ENCODE data around the gene RIPPLY2.
"Not testable (repeated sequence)": the region's sequence is repeated elsewhere in the genome, so short reads cannot be mapped to it uniquely, and the experiment has no call there.

The RIPPLY2 gene, protein sequence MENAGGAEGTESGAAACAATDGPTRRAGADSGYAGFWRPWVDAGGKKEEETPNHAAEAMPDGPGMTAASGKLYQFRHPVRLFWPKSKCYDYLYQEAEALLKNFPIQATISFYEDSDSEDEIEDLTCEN

GRCh38 chr6:83853178-83854000 is at the start of gene RIPPLY2:
Gene RIPPLY2, plus strand, starts transcription at chr6:83853360. Its CDS starts 57 bp downstream, at chr6:83853417.
- peak within 1 kb of the TSS; percentile 75 for H3K4me3 ChIP-seq (ENCODE audit: low read length)
- peak within 1 kb of the TSS; percentile 31 for H3K9ac ChIP-seq (ENCODE audit: low read length)
- H3K9me3 ChIP-seq (ENCODE audit: control insufficient read depth, low read depth, low read length), result no peaks in the 10 kb centered on the region
- peaks cover 45% of the 10 kb centered on the region for H3K27me3 ChIP-seq (ENCODE audit: control insufficient read depth, insufficient read depth, low read length)
- H3K27ac ChIP-seq (ENCODE audit: low read length), result no peak within 1 kb of the TSS
- H3K4me1 ChIP-seq (ENCODE audit: control insufficient read depth, low read depth, low read length), result peaks cover 6% of the 10 kb centered on the region
- H3K36me3 ChIP-seq (ENCODE audit: control insufficient read depth, low read depth, low read length), result no peaks in the 10 kb centered on the region

GRCh38 chr6:83803492-83803891 is 49.7 kb upstream of the RIPPLY2 start:
- not testable (repeated sequence) for H3K9ac ChIP-seq (ENCODE audit: low read length); H3K27ac ChIP-seq (ENCODE audit: low read length); H3K36me3 ChIP-seq (ENCODE audit: control insufficient read depth, low read depth, low read length); H3K4me1 ChIP-seq (ENCODE audit: control insufficient read depth, low read depth, low read length); H3K4me3 ChIP-seq (ENCODE audit: low read length); H3K9me3 ChIP-seq (ENCODE audit: control insufficient read depth, low read depth, low read length); H3K27me3 ChIP-seq (ENCODE audit: control insufficient read depth, insufficient read depth, low read length)

- H3K4me1 ChIP-seq (ENCODE audit: control insufficient read depth, low read depth, low read length), result no peaks in the 10 kb centered on the region
- H3K9ac ChIP-seq (ENCODE audit: low read length), result no peak overlapping the region
- no peak overlapping the region for H3K27ac ChIP-seq (ENCODE audit: low read length)
- no peak overlapping the region for H3K4me3 ChIP-seq (ENCODE audit: low read length)
- no peaks in the 10 kb centered on the region for H3K36me3 ChIP-seq (ENCODE audit: control insufficient read depth, low read depth, low read length)
- no peaks in the 10 kb centered on the region for H3K27me3 ChIP-seq (ENCODE audit: control insufficient read depth, insufficient read depth, low read length)
- no peaks in the 10 kb centered on the region for H3K9me3 ChIP-seq (ENCODE audit: control insufficient read depth, low read depth, low read length)
These were observed 48.3 kb upstream of the RIPPLY2 start for GRCh38 chr6:83804886-83805285.

GRCh38 chr6:83808005-83808404 is 45.2 kb upstream of the RIPPLY2 start:
- no peak overlapping the region for H3K9ac ChIP-seq (ENCODE audit: low read length)
- no peaks in the 10 kb centered on the region for H3K36me3 ChIP-seq (ENCODE audit: control insufficient read depth, low read depth, low read length)
- no peak overlapping the region for H3K4me3 ChIP-seq (ENCODE audit: low read length)
- no peak overlapping the region for H3K27ac ChIP-seq (ENCODE audit: low read length)
- H3K4me1 ChIP-seq (ENCODE audit: control insufficient read depth, low read depth, low read length), result no peaks in the 10 kb centered on the region
- no peaks in the 10 kb centered on the region for H3K9me3 ChIP-seq (ENCODE audit: control insufficient read depth, low read depth, low read length)
- no peaks in the 10 kb centered on the region for H3K27me3 ChIP-seq (ENCODE audit: control insufficient read depth, insufficient read depth, low read length)

- Histone ChIP-seq H3K36me3 (ENCODE audit: control insufficient read depth, low read depth, low read length) (no peaks in the 10 kb centered on the region), H3K9me3 (ENCODE audit: control insufficient read depth, low read depth, low read length) (no peaks in the 10 kb centered on the region), H3K9ac (ENCODE audit: low read length) (no peak overlapping the region), H3K27me3 (ENCODE audit: control insufficient read depth, insufficient read depth, low read length) (no peaks in the 10 kb centered on the region), H3K27ac (ENCODE audit: low read length) (no peak overlapping the region), H3K4me3 (ENCODE audit: low read length) (no peak overlapping the region), H3K4me1 (ENCODE audit: control insufficient read depth, low read depth, low read length) (no peaks in the 10 kb centered on the region)
These were observed 44.2 kb upstream of the RIPPLY2 start for GRCh38 chr6:83808926-83809325.

DNA sequence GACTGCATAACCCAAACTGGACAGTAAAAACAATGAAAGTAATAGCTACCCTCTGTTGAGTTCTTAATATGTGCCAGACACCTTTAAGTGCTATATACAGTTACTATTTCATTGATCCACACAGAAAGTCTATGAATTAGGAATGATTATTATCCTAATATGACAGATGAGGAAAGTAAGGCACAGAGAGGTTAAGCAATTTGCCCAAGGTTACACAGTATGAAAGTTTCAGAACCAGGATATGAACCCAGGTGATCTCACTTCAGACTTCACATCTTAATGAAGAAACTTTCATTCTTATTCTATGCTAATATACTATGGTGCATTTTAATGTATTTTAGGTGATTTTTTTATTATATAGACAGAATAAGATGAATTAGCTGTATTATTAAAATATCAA is 40.6 kb upstream of the RIPPLY2 start:
- no peak overlapping the region for H3K4me3 ChIP-seq (ENCODE audit: low read length)
- H3K9ac ChIP-seq (ENCODE audit: low read length), result no peak overlapping the region
- no peaks in the 10 kb centered on the region for H3K27me3 ChIP-seq (ENCODE audit: control insufficient read depth, insufficient read depth, low read length)
- no peaks in the 10 kb centered on the region for H3K36me3 ChIP-seq (ENCODE audit: control insufficient read depth, low read depth, low read length)
- H3K9me3 ChIP-seq (ENCODE audit: control insufficient read depth, low read depth, low read length), result no peaks in the 10 kb centered on the region
- H3K4me1 ChIP-seq (ENCODE audit: control insufficient read depth, low read depth, low read length), result no peaks in the 10 kb centered on the region
- H3K27ac ChIP-seq (ENCODE audit: low read length), result no peak overlapping the region

DNA sequence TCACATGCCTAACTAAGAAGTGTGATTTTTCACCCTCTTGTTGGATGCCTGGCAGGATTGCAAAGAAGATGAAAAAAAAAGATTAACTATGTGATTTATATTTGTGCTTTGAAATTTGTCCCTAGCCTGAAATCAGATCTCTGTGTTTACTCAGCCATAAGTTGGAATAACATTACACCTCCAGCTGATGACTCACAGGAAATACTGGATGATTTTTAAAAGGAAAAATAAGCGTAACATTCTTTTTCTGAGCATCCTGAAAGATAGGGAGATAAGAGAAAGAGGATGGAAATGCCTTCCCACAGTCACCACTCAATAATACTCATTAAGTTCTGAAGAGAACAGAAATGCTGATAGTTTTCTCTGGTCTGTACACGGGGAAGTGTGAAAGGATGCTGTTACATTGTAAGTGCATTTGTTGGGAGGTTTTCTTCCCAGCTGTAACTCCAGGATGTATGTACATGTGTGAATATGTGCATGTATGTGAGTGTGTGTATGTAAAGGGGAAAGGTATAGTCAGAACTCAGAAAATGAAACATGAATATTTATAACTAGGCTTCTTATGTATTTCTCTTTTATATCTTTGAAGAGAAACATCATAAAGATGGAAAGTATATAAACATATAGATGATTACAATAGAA is 37.4 kb upstream of the RIPPLY2 start:
- no peaks in the 10 kb centered on the region for H3K36me3 ChIP-seq (ENCODE audit: control insufficient read depth, low read depth, low read length)
- no peak overlapping the region for H3K27ac ChIP-seq (ENCODE audit: low read length)
- H3K4me3 ChIP-seq (ENCODE audit: low read length), result no peak overlapping the region
- no peak overlapping the region for H3K9ac ChIP-seq (ENCODE audit: low read length)
- no peaks in the 10 kb centered on the region for H3K27me3 ChIP-seq (ENCODE audit: control insufficient read depth, insufficient read depth, low read length)
- no peaks in the 10 kb centered on the region for H3K4me1 ChIP-seq (ENCODE audit: control insufficient read depth, low read depth, low read length)
- no peaks in the 10 kb centered on the region for H3K9me3 ChIP-seq (ENCODE audit: control insufficient read depth, low read depth, low read length)

DNA sequence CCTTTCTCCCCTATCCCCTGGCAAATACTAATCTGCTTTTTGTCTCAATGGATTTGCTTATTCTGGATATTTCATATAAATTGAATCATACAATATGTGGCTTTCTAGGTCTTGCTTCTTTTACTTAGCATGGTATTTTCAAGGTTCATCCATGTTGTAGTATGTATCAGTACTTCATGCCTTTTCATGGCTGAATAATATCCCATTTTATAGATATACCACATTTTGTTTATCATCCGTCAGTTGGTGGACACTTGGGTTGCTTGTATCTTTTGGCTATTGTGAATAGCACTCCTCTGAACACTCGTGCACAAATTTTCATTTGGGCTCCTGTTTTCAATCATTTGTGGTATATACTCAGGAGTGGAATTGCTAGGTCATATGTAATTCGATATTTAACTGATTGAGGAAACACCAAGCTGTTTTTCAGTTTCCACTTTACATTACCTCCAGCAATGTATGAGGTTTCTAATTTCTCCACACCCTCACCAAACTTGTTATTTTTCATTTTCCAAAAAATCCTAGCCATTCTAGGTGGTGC is 30.5 kb upstream of the RIPPLY2 start:
- peaks cover 4% of the 10 kb centered on the region for H3K4me1 ChIP-seq (ENCODE audit: control insufficient read depth, low read depth, low read length)
- no peak overlapping the region for H3K27ac ChIP-seq (ENCODE audit: low read length)
- H3K4me3 ChIP-seq (ENCODE audit: low read length), result no peak overlapping the region
- H3K27me3 ChIP-seq (ENCODE audit: control insufficient read depth, insufficient read depth, low read length), result no peaks in the 10 kb centered on the region
- H3K36me3 ChIP-seq (ENCODE audit: control insufficient read depth, low read depth, low read length), result no peaks in the 10 kb centered on the region
- H3K9me3 ChIP-seq (ENCODE audit: control insufficient read depth, low read depth, low read length), result no peaks in the 10 kb centered on the region
- no peak overlapping the region for H3K9ac ChIP-seq (ENCODE audit: low read length)

DNA sequence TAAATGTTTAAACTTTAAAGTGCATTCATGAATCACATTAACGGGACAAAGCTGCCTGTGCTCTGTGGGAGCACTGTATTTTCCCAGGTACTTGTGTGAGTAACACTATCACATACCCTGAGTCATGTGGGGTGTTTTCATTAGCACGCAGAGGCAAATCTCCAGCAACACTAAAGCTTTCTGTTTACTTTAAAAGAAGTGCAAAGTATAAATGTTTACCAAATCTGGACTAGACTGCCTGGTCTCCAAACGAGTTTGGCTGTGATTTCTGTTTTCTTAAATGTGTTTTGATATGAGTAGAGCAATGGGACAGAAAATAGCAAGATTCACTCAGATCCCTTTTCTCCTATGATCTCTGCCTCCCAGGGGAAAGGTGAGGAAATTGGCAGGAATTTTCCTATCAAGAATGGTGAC is 28.8 kb upstream of the RIPPLY2 start:
- H3K4me1 ChIP-seq (ENCODE audit: control insufficient read depth, low read depth, low read length), result peaks cover 4% of the 10 kb centered on the region
- H3K9me3 ChIP-seq (ENCODE audit: control insufficient read depth, low read depth, low read length), result no peaks in the 10 kb centered on the region
- H3K27me3 ChIP-seq (ENCODE audit: control insufficient read depth, insufficient read depth, low read length), result no peaks in the 10 kb centered on the region
- H3K4me3 ChIP-seq (ENCODE audit: low read length), result no peak overlapping the region
- no peaks in the 10 kb centered on the region for H3K36me3 ChIP-seq (ENCODE audit: control insufficient read depth, low read depth, low read length)
- no peak overlapping the region for H3K27ac ChIP-seq (ENCODE audit: low read length)
- H3K9ac ChIP-seq (ENCODE audit: low read length), result no peak overlapping the region

DNA sequence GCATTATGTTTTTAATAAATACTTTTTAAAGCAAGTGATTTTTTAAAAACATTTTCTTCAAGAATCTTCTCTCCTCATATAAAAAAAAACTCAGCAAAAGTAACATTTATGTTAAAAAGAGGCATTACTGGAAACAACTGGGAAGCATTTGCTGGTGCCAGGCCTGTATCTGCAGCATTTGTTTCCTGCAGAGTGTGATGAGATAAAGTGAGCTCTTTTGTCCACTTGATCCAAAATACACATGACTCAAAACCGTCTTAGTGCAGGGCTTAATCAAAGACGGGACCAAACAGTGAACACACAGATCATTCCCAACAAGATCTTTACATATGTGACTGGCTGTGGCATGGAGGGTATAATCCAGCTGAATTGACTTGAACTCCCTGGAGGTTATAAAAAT is 28.3 kb upstream of the RIPPLY2 start:
- Histone ChIP-seq H3K36me3 (ENCODE audit: control insufficient read depth, low read depth, low read length) (no peaks in the 10 kb centered on the region), H3K4me1 (ENCODE audit: control insufficient read depth, low read depth, low read length) (peaks cover 4% of the 10 kb centered on the region), H3K9me3 (ENCODE audit: control insufficient read depth, low read depth, low read length) (no peaks in the 10 kb centered on the region), H3K9ac (ENCODE audit: low read length) (no peak overlapping the region), H3K27ac (ENCODE audit: low read length) (no peak overlapping the region), H3K27me3 (ENCODE audit: control insufficient read depth, insufficient read depth, low read length) (no peaks in the 10 kb centered on the region), H3K4me3 (ENCODE audit: low read length) (no peak overlapping the region)

- Histone ChIP-seq H3K4me1 (ENCODE audit: control insufficient read depth, low read depth, low read length) (no peaks in the 10 kb centered on the region), H3K36me3 (ENCODE audit: control insufficient read depth, low read depth, low read length) (no peaks in the 10 kb centered on the region), H3K9ac (ENCODE audit: low read length) (no peak overlapping the region), H3K9me3 (ENCODE audit: control insufficient read depth, low read depth, low read length) (no peaks in the 10 kb centered on the region), H3K27ac (ENCODE audit: low read length) (no peak overlapping the region), H3K4me3 (ENCODE audit: low read length) (no peak overlapping the region), H3K27me3 (ENCODE audit: control insufficient read depth, insufficient read depth, low read length) (no peaks in the 10 kb centered on the region)
These were observed 26.1 kb upstream of the RIPPLY2 start for GRCh38 chr6:83827050-83827449.

Measured in iPS-18a (cell line).